ENCODE data around the gene TMA7.

GRCh38 chr3:48468329-48468731, 28.3 kb downstream of the TMA7 start:
- TF ChIP-seq, protein P1, sequence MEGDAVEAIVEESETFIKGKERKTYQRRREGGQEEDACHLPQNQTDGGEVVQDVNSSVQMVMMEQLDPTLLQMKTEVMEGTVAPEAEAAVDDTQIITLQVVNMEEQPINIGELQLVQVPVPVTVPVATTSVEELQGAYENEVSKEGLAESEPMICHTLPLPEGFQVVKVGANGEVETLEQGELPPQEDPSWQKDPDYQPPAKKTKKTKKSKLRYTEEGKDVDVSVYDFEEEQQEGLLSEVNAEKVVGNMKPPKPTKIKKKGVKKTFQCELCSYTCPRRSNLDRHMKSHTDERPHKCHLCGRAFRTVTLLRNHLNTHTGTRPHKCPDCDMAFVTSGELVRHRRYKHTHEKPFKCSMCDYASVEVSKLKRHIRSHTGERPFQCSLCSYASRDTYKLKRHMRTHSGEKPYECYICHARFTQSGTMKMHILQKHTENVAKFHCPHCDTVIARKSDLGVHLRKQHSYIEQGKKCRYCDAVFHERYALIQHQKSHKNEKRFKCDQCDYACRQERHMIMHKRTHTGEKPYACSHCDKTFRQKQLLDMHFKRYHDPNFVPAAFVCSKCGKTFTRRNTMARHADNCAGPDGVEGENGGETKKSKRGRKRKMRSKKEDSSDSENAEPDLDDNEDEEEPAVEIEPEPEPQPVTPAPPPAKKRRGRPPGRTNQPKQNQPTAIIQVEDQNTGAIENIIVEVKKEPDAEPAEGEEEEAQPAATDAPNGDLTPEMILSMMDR (IDR thresholded peaks at IDR 0.05; ENCODE audit: poor library complexity, severe bottlenecking): no peak
- TF ChIP-seq EZH2 (IDR thresholded peaks at IDR 0.05; ENCODE audit: borderline replicate concordance, insufficient read depth, low read length, poor library complexity, severe bottlenecking) (no peak), SMC3 (conservative IDR thresholded peaks at IDR 0.05; ENCODE audit: poor library complexity) (no peak), EP300 (conservative IDR thresholded peaks at IDR 0.05; ENCODE audit: poor library complexity, severe bottlenecking) (no peak), POLR2AphosphoS5 (IDR thresholded peaks at IDR 0.05) (no peak), RAD21 (conservative IDR thresholded peaks at IDR 0.05) (no peak)
- TF ChIP-seq, protein P2, sequence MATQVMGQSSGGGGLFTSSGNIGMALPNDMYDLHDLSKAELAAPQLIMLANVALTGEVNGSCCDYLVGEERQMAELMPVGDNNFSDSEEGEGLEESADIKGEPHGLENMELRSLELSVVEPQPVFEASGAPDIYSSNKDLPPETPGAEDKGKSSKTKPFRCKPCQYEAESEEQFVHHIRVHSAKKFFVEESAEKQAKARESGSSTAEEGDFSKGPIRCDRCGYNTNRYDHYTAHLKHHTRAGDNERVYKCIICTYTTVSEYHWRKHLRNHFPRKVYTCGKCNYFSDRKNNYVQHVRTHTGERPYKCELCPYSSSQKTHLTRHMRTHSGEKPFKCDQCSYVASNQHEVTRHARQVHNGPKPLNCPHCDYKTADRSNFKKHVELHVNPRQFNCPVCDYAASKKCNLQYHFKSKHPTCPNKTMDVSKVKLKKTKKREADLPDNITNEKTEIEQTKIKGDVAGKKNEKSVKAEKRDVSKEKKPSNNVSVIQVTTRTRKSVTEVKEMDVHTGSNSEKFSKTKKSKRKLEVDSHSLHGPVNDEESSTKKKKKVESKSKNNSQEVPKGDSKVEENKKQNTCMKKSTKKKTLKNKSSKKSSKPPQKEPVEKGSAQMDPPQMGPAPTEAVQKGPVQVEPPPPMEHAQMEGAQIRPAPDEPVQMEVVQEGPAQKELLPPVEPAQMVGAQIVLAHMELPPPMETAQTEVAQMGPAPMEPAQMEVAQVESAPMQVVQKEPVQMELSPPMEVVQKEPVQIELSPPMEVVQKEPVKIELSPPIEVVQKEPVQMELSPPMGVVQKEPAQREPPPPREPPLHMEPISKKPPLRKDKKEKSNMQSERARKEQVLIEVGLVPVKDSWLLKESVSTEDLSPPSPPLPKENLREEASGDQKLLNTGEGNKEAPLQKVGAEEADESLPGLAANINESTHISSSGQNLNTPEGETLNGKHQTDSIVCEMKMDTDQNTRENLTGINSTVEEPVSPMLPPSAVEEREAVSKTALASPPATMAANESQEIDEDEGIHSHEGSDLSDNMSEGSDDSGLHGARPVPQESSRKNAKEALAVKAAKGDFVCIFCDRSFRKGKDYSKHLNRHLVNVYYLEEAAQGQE (IDR thresholded peaks at IDR 0.05; ENCODE audit: borderline replicate concordance): no peak

Measured in neural cell (in vitro differentiated cells).